Kidney epithelial cell (primary cell): ENCODE results near the gene TTC21A. TPM values are rescaled to one million over a fixed set of nuclear protein-coding genes. Genes with fewer than 3 reads are reported as not detected.

Experiments used
- DNase-seq: peaks from one replicate; pipeline ENCODE4 v3.0.0-alpha.2; 2010; ENCODE audit warnings: low read depth
- H3K27me3 ChIP-seq: 2 replicates; pipeline ENCODE4 v1.6.0; 2011; ENCODE audit warnings: low read length; ENCODE audit not compliant: control insufficient read depth, insufficient read depth
- H3K36me3 ChIP-seq: 2 replicates; pipeline ENCODE4 v1.5.1; 2011; ENCODE audit warnings: low read length; ENCODE audit not compliant: control insufficient read depth, insufficient read depth
- H3K4me3 ChIP-seq: 2 replicates; pipeline ENCODE4 v1.5.1; 2011; ENCODE audit warnings: low read depth, mild to moderate bottlenecking, control low read depth, low read length
- total RNA-seq: library from RNA; depleted of rRNA; stranded (reverse); fragments of >200 nt; gene quantifications from 2 replicates; pipeline ENCODE4 v1.2.3, GENCODE V29; 2015
- TF ChIP-seq, protein P1 (sequence below): IDR thresholded peaks from 2 replicates; pipeline ENCODE4 v1.5.1; 2011; ENCODE audit warnings: mild to moderate bottlenecking, moderate library complexity, low read length, control low read depth, inconsistent platforms; ENCODE audit not compliant: insufficient read depth, poor library complexity, severe bottlenecking

TTC21A gene
- total RNA-seq, 1 donor from 2014 or later: 6.7 TPM

- DNase-seq: no peak
- Histone ChIP-seq H3K4me3 (no peak overlapping the region), H3K36me3 (no peaks in the 10 kb centered on the region), H3K27me3 (no peaks in the 10 kb centered on the region)
- TF ChIP-seq, protein P1, sequence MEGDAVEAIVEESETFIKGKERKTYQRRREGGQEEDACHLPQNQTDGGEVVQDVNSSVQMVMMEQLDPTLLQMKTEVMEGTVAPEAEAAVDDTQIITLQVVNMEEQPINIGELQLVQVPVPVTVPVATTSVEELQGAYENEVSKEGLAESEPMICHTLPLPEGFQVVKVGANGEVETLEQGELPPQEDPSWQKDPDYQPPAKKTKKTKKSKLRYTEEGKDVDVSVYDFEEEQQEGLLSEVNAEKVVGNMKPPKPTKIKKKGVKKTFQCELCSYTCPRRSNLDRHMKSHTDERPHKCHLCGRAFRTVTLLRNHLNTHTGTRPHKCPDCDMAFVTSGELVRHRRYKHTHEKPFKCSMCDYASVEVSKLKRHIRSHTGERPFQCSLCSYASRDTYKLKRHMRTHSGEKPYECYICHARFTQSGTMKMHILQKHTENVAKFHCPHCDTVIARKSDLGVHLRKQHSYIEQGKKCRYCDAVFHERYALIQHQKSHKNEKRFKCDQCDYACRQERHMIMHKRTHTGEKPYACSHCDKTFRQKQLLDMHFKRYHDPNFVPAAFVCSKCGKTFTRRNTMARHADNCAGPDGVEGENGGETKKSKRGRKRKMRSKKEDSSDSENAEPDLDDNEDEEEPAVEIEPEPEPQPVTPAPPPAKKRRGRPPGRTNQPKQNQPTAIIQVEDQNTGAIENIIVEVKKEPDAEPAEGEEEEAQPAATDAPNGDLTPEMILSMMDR: no peak
Observed at GRCh38 chr3:39133822-39134221, 26.3 kb downstream of the TTC21A start.

- TF ChIP-seq, protein P1: no peak
- H3K27me3 ChIP-seq: no peaks in the 10 kb centered on the region
- no peak for DNase-seq
Observed at GRCh38 chr3:39134305-39134704, 26.8 kb downstream of the TTC21A start.

GRCh38 chr3:39135170-39135805 is 27.8 kb downstream of the TTC21A start:
- no peak for DNase-seq
- TF ChIP-seq, protein P1: no peak
- no peaks in the 10 kb centered on the region for H3K27me3 ChIP-seq
- no peaks in the 10 kb centered on the region for H3K36me3 ChIP-seq
- H3K4me3 ChIP-seq: no peak overlapping the region

More at GRCh38 chr3:39134305-39134704, 26.8 kb downstream of the TTC21A start:
- no peak overlapping the region for H3K4me3 ChIP-seq
- no peaks in the 10 kb centered on the region for H3K36me3 ChIP-seq

DNA sequence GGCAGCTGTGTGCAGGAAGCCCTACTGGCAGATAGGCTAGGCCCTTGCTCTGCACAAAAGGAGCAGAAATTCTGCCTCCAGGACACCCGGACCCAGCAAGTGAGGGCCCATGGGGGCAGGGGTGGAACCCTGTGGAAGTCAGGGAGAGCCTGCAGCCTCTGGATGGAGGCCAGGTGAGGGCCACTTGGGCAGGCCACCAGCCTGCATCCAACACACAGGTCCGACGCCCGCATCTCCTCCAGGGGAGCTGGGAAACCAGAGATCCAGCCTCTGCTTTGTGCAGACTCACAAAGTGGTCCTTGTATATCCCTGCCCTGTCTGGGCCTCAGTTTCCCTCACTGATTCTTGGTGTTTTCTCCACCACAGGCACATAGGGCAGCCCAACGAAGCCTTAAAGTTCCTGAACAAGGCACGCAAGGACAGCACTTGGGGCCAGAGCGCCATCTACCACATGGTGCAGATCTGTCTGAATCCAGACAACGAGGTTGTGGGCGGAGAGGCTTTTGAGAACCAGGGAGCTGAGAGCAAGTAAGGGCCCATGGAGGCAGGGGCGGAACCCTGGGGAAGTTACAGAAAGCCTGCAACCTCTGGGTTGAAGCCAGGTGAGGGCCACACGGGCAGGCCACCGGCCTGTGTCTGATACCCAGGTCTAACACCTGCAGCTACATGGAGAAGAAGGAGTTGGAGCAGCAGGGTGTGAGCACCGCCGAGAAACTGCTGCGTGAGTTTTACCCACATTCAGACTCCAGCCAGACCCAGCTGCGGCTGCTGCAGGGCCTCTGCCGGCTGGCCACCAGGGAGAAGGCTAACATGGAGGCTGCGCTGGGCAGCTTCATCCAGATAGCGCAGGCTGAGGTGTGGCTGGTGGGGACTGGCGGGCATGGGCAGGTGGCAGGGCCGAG is 29.3 kb downstream of the TTC21A start:
- H3K4me3 ChIP-seq: no peak overlapping the region
- DNase-seq: no peak
- H3K27me3 ChIP-seq: no peaks in the 10 kb centered on the region
- TF ChIP-seq, protein P1: no peak
- no peaks in the 10 kb centered on the region for H3K36me3 ChIP-seq

DNA sequence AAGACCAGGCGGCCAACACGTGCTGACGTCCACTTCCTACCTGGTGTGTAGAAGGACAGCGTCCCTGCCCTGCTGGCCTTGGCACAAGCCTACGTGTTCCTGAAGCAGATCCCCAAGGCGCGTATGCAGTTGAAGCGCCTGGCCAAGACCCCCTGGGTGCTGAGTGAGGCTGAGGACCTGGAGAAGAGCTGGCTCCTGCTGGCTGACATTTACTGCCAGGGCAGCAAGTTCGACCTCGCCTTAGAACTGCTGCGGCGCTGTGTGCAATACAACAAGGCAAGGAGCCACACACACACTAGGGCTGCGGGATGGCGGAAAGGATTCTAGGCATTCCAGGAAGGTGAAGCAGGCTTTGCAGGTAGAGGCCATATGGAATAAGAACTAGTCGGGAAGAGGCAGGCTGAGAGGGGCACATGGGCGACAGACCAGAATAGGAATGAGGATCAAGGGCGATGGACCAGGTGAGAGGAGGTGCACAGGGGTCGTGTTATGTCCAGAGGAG is 30.0 kb downstream of the TTC21A start:
- TF ChIP-seq, protein P1: no peak
- no peaks in the 10 kb centered on the region for H3K27me3 ChIP-seq
- H3K36me3 ChIP-seq: peaks cover 2% of the 10 kb centered on the region
- no peak overlapping the region for H3K4me3 ChIP-seq
- no peak for DNase-seq
